ENCODE measurements around the gene GKAP1.
"Not testable (repeated sequence)": the region's sequence is repeated elsewhere in the genome, so short reads cannot be mapped to it uniquely, and the experiment has no call there.

DNA sequence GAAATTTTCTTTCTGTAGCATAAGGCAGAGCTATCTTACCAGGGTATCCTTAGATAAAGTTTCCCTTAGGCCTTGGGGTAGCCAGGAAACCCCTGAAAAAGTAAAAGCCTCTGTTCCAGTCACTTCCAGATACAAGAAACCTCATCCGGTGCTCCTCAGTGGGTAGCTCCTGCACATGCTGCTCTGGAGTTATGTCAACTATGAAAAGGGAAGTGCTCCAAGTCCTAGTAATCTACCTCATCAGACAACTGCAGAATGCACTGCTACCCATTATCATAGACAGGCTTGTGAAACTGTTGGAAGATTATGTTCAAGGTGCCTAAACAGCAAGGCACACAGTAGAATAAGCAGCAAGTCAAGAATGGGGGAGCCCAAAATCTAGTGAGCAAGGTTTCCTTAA, 8.4 kb downstream of the GKAP1 start:
- TF ChIP-seq ZNF639 (CRISPR knock-in tag; conservative IDR thresholded peaks at IDR 0.05); ZGPAT (CRISPR knock-in tag; IDR thresholded peaks at IDR 0.05); ZFX (CRISPR knock-in tag; IDR thresholded peaks at IDR 0.05; ENCODE audit: low read depth); CBX2 (IDR thresholded peaks at IDR 0.05; ENCODE audit: low read depth, low read length); CBX2 (CRISPR knock-in tag; IDR thresholded peaks at IDR 0.05; ENCODE audit: low read depth); THRA (CRISPR knock-in tag; IDR thresholded peaks at IDR 0.05; ENCODE audit: borderline replicate concordance); MLLT10 (CRISPR knock-in tag; IDR thresholded peaks at IDR 0.05); RNF2 (conservative IDR thresholded peaks at IDR 0.05; ENCODE audit: low read depth); GATA4 (IDR thresholded peaks at IDR 0.05; ENCODE audit: borderline replicate concordance, low read depth); CEBPG (CRISPR knock-in tag; IDR thresholded peaks at IDR 0.05); POLR2A (IDR thresholded peaks at IDR 0.05; ENCODE audit: insufficient read depth in 1 of 2, low read depth in 2 of 2, low read length in 2 of 2); ZNF224 (CRISPR knock-in tag; IDR thresholded peaks at IDR 0.05): not testable (repeated sequence)
- TF ChIP-seq, protein P1, sequence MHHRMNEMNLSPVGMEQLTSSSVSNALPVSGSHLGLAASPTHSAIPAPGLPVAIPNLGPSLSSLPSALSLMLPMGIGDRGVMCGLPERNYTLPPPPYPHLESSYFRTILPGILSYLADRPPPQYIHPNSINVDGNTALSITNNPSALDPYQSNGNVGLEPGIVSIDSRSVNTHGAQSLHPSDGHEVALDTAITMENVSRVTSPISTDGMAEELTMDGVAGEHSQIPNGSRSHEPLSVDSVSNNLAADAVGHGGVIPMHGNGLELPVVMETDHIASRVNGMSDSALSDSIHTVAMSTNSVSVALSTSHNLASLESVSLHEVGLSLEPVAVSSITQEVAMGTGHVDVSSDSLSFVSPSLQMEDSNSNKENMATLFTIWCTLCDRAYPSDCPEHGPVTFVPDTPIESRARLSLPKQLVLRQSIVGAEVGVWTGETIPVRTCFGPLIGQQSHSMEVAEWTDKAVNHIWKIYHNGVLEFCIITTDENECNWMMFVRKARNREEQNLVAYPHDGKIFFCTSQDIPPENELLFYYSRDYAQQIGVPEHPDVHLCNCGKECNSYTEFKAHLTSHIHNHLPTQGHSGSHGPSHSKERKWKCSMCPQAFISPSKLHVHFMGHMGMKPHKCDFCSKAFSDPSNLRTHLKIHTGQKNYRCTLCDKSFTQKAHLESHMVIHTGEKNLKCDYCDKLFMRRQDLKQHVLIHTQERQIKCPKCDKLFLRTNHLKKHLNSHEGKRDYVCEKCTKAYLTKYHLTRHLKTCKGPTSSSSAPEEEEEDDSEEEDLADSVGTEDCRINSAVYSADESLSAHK (CRISPR knock-in tag; IDR thresholded peaks at IDR 0.05; ENCODE audit: borderline replicate concordance), result not testable (repeated sequence)
- TF ChIP-seq, protein P2, sequence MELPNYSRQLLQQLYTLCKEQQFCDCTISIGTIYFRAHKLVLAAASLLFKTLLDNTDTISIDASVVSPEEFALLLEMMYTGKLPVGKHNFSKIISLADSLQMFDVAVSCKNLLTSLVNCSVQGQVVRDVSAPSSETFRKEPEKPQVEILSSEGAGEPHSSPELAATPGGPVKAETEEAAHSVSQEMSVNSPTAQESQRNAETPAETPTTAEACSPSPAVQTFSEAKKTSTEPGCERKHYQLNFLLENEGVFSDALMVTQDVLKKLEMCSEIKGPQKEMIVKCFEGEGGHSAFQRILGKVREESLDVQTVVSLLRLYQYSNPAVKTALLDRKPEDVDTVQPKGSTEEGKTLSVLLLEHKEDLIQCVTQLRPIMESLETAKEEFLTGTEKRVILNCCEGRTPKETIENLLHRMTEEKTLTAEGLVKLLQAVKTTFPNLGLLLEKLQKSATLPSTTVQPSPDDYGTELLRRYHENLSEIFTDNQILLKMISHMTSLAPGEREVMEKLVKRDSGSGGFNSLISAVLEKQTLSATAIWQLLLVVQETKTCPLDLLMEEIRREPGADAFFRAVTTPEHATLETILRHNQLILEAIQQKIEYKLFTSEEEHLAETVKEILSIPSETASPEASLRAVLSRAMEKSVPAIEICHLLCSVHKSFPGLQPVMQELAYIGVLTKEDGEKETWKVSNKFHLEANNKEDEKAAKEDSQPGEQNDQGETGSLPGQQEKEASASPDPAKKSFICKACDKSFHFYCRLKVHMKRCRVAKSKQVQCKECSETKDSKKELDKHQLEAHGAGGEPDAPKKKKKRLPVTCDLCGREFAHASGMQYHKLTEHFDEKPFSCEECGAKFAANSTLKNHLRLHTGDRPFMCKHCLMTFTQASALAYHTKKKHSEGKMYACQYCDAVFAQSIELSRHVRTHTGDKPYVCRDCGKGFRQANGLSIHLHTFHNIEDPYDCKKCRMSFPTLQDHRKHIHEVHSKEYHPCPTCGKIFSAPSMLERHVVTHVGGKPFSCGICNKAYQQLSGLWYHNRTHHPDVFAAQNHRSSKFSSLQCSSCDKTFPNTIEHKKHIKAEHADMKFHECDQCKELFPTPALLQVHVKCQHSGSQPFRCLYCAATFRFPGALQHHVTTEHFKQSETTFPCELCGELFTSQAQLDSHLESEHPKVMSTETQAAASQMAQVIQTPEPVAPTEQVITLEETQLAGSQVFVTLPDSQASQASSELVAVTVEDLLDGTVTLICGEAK (IDR thresholded peaks at IDR 0.05), result not testable (repeated sequence)
- TF ChIP-seq, protein P2 (CRISPR knock-in tag; IDR thresholded peaks at IDR 0.05), result not testable (repeated sequence)

Measured in HepG2 (cell line).